Eye (tissue), 1 donor: Measurements from ENCODE around the gene C19orf25.

ENCODE experiments used
- DNase-seq: peaks from one replicate; pipeline ENCODE4 v3.0.0-alpha.2; 2015

Gene C19orf25

GRCh38 chr19:1427221-1427920 is 51.6 kb downstream of the C19orf25 start:
- DNase-seq = no peak

DNA sequence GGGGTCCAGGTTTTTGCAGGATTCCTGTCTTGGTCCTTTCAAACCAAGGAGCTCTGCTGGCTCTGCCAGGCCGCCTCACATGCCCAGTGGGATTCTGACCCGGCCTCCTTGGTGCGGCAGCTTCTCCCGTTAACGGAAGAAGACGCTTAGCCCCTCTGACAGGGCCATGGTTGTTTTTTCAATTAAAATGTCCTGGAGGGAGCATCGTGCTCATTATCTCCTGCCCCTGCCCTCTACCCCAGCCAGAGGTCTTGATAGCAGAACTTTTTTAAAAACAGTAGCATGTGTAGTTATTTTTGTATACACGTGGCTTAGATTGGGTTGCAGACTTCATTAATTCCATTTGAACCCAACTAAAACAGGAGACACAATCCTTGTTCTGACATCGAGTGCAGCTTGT is 52.3 kb downstream of the C19orf25 start:
- peak; percentile 72 for DNase-seq

GRCh38 chr19:1425902-1426301 is 53.1 kb downstream of the C19orf25 start:
- no peak for DNase-seq

GRCh38 chr19:1425102-1425837 is 53.7 kb downstream of the C19orf25 start:
- peak; percentile 63 for DNase-seq

DNA sequence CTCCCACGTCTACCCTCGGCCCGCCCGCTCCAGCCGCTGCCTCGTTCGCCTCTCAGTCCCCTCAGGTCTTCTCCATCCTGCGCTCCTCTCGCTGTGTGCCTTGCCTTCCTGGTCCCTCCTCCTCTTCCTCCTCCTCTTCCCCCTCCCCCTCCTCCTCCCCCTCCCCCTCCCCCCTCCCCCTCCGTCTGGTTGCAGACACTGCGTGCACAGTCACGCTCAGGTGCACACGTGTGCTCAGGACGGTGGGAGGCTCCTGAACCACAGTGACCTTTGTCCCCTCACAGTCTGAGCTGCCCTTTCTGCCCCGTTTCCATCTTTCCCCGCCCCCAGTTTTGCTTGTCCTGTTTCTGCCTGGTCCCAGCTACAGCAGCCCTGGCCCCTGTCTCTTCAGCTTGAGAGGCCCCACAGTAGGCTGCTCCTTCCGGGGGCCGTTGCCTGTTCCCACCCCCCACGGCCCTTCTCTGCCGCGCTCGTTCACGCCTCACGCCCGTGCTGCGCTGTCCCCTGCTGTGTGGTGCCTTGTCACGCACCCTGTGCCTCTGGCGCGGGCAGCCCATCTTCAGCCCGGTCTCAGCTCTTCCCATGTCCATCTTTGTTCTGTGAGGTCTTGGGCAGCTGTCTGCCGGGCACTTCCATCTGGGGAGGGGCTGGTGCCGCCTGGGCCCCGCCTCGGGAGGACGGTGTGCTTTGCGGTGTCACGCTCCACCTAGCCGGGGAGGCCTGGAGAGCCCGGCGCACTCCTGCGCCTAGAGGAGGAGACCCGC is 54.6 kb downstream of the C19orf25 start:
- peak; percentile 73 for DNase-seq

DNA sequence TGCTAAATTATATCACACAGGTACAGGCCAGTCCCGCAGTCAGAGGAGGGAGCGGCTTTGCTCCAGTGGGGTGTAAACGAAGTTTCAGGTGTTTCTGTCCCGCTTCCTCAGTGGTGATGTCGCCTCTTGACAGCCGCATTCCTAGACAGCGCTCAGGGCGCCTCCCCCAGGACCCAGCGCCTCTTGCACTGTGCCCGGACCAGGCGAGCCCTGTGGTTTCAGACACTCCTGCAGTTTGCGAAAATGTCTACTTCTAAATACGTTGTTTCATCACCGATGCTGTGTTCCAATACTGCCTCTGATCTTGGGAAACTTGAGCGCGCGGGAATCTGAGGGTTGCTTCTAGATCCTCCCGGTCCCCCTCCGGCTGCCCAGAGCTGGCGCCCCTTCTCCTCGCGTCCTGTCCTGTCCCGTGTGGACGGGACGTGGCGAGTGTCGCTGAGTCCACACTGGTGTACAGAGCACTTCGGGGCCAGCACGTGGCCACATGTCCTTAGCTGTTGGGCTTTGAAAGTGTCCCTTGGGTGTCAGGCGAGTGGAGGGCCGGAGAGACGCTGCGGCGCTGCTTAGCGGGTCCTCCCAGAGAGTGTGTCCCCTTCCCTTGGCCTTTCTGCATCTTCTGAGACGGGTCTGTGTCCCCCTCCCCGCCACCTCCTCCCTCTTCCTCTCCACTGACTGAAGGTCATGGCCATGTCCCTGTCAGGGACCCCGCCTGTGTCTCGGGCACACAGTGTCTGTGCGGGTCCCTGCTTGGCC is 55.4 kb downstream of the C19orf25 start:
- DNase-seq = peak; percentile 58
